UCSD-AML1 (cell line): ENCODE measurements around the gene SLC35F4.

Experiments used
- DNase-seq: peaks from one replicate; lab custom pipeline; 2025; ENCODE audit not compliant: unreplicated experiment; lab: John Stamatoyannopoulos, UW

The SLC35F4 gene

GRCh38 chr14:57547131-57547530 is 318.8 kb downstream of the SLC35F4 start:
- no peak for DNase-seq

- DNase-seq = no peak
Observed at GRCh38 chr14:57533214-57533613, 332.7 kb downstream of the SLC35F4 start.

- DNase-seq = no peak
Observed at GRCh38 chr14:57530571-57530970, 335.3 kb downstream of the SLC35F4 start.

GRCh38 chr14:57526942-57527341 is 338.9 kb downstream of the SLC35F4 start:
- DNase-seq = no peak

GRCh38 chr14:57519043-57519442 is 346.8 kb downstream of the SLC35F4 start:
- no peak for DNase-seq
